ENCODE results near the gene RPS19.

DNA sequence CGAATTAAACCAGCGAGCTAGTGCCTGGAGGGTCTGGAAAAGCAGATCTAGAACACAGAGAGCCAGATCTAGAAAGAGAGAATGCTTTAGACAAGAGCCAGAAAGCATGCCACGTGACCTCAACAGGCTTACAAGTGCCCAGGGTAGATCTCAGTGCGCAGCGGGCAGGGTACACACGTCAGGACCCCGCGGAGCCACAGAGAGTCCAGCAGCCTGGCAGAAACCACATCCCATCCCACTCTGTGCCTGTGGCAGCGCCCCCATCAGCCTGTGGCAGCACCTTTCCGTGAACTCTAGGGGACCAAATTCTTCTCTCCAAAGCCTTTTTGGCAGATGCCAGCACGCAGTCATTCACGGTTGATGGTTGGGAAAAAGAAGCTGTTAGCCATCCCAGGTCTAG lies 28.9 kb downstream of the RPS19 start:
- TF ChIP-seq EZH2 (IDR thresholded peaks at IDR 0.05; ENCODE audit: borderline replicate concordance) (no peak), EZH2phosphoT487 (IDR thresholded peaks at IDR 0.05; ENCODE audit: low read depth, severe bottlenecking, unreplicated experiment) (no peak)

All from hepatocyte (in vitro differentiated cells).